PC-3 (cell line): ENCODE data around the gene SWT1. TPM values are rescaled to one million over a fixed set of nuclear protein-coding genes. Genes with fewer than 3 reads are reported as not detected.
"Not testable (repeated sequence)": the region's sequence is repeated elsewhere in the genome, so short reads cannot be mapped to it uniquely, and the experiment has no call there.

Experiments
- ATAC-seq: fragments of 200-7000 bp; cut with Tn5 transposase; 2 replicates; pipeline ENCODE4 v1.9.1; 2020; ENCODE audit warnings: mild to moderate bottlenecking, moderate library complexity
- BruUV-seq: library from RNA; stranded (reverse); fragments of 400-500 nt; replicated peaks from 2 replicates; lab custom pipeline; 2021; lab: Mats Ljungman, UMichigan
- CTCF ChIA-PET: fragments of 300-600 bp; sonication (Branson Sonifier 250); formaldehyde crosslinking; loops from one replicate; lab custom pipeline; 2022; ENCODE audit warnings: antibody characterized with exemption; lab: Charles Lee
- POLR2A ChIA-PET: fragments of 300-600 bp; sonication (Branson Sonifier 250); formaldehyde crosslinking; loops from one replicate; lab custom pipeline; 2022; ENCODE audit warnings: antibody characterized with exemption; ENCODE audit not compliant: unreplicated experiment; lab: Charles Lee
- DNase-seq: peaks from one replicate; pipeline ENCODE4 v3.0.0-alpha.2; 2015
- H2AFZ ChIP-seq: fragments of 300-600 bp; sonication (generic); 2 replicates; pipeline ENCODE4 v1.6.0; 2016; ENCODE audit warnings: antibody characterized with exemption, low read length
- H3F3A ChIP-seq: fragments of 300-600 bp; sonication (generic); one replicate; pipeline ENCODE4 v1.6.0; 2017; ENCODE audit warnings: antibody characterized with exemption, low read length, control low read depth, mild to moderate bottlenecking; ENCODE audit not compliant: unreplicated experiment
- H3K27ac ChIP-seq: fragments of 300-600 bp; sonication (generic); 2 replicates; pipeline ENCODE4 v1.5.1; 2016; ENCODE audit warnings: mild to moderate bottlenecking, low read length
- H3K27me3 ChIP-seq: fragments of 300-600 bp; sonication (generic); 2 replicates; pipeline ENCODE4 v1.6.1; 2016; ENCODE audit warnings: low read length, mixed read lengths
- H3K36me3 ChIP-seq: fragments of 300-600 bp; sonication (generic); 2 replicates; pipeline ENCODE4 v1.6.1; 2016; ENCODE audit warnings: low read depth, mixed run types, low read length, mixed read lengths
- H3K4me1 ChIP-seq: fragments of 300-600 bp; sonication (generic); 2 replicates; pipeline ENCODE4 v1.5.1; 2016; ENCODE audit warnings: low read length; ENCODE audit not compliant: insufficient read depth
- H3K4me2 ChIP-seq: fragments of 300-600 bp; sonication (generic); 2 replicates; pipeline ENCODE4 v1.6.0; 2016; ENCODE audit warnings: low read length
- H3K4me3 ChIP-seq: fragments of 300-600 bp; sonication (generic); 2 replicates; pipeline ENCODE4 v1.5.1; 2016; ENCODE audit warnings: mild to moderate bottlenecking, low read length, mixed read lengths
- H3K79me2 ChIP-seq: fragments of 300-600 bp; sonication (generic); 2 replicates; pipeline ENCODE4 v1.6.1; 2017; ENCODE audit warnings: low read length, mixed read lengths
- H3K9ac ChIP-seq: fragments of 300-600 bp; sonication (generic); 2 replicates; pipeline ENCODE4 v1.6.0; 2016; ENCODE audit warnings: mild to moderate bottlenecking, low read length
- H3K9me2 ChIP-seq: fragments of 300-600 bp; sonication (generic); replicated peaks from 2 replicates; pipeline ENCODE4 v1.6.1; 2016; ENCODE audit warnings: mixed run types, low read length, mixed read lengths
- H3K9me3 ChIP-seq: fragments of 300-600 bp; sonication (generic); 2 replicates; pipeline ENCODE4 v1.6.1; 2016; ENCODE audit warnings: low read length, mixed read lengths
- H4K20me1 ChIP-seq: fragments of 300-600 bp; sonication (generic); 2 replicates; pipeline ENCODE4 v1.6.1; 2016; ENCODE audit warnings: low read length, mixed read lengths
- CTCF ChIP-seq: fragments of 300-600 bp; sonication (generic); conservative IDR thresholded peaks from 2 replicates; pipeline ENCODE4 v1.5.1; 2017; ENCODE audit warnings: antibody characterized with exemption, low read depth, mild to moderate bottlenecking, low read length
- EZH2 ChIP-seq: fragments of 300-600 bp; sonication (generic); IDR thresholded peaks from one replicate; pipeline ENCODE4 v1.6.1; 2017; ENCODE audit warnings: antibody characterized with exemption, mild to moderate bottlenecking, low read length; ENCODE audit not compliant: unreplicated experiment
- EZH2phosphoT487 ChIP-seq: fragments of 300-600 bp; sonication (generic); IDR thresholded peaks from 2 replicates; pipeline ENCODE4 v1.6.1; 2018; ENCODE audit warnings: mild to moderate bottlenecking, antibody characterized with exemption, low read length, borderline replicate concordance
- intact Hi-C: fragments of 100-400 bp; cut with micrococcal nuclease; formaldehyde crosslinking; loops from 2 replicates; pipeline ENCODE4 v1.9.0; 2023
- total RNA-seq: library from RNA; depleted of rRNA; stranded (reverse); fragments of >200 nt; gene quantifications from 2 replicates; pipeline ENCODE4 v1.2.3, GENCODE V29; 2014

Gene SWT1
- total RNA-seq, 1 experiment from 2014 or later: 0.69 TPM

DNA sequence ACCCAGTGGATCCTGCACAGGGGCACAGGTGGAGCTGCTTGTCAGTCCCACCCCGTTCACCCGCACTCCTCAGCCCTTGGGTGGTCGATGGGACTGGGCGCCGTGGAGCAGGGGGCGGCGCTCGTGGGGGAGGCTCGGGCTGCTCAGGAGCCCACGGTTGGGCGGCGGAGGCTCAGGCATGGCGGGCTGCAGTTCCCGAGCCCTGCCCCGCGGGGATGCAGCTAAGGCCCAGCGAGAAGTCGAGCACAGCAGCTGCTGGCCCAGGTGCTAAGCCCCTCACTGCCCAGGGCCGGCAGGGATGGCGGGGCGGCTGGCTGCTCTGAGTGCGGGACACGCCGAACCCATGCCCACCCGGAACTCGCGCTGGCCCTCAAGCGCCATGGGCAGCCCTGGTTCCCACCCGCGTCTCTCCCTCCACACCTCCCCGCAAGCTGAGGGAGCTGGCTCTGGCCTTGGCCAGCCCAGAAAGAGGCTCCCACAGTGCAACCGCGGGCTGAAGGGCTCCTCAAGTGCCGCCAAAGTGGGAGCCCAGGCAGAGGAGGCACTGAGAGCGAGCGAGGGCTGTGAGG is 164.8 kb downstream of the SWT1 start:
- CTCF ChIA-PET, H3K27ac ChIP-seq, H2AFZ ChIP-seq, H4K20me1 ChIP-seq, H3K36me3 ChIP-seq, H3K79me2 ChIP-seq, H3K4me1 ChIP-seq, POLR2A ChIA-PET, H3K27me3 ChIP-seq, BruUV-seq, H3K9ac ChIP-seq, H3K9me2 ChIP-seq, H3K4me3 ChIP-seq, ATAC-seq, H3K4me2 ChIP-seq, intact Hi-C loops, DNase-seq, H3K9me3 ChIP-seq, H3F3A ChIP-seq: not testable (repeated sequence)

DNA sequence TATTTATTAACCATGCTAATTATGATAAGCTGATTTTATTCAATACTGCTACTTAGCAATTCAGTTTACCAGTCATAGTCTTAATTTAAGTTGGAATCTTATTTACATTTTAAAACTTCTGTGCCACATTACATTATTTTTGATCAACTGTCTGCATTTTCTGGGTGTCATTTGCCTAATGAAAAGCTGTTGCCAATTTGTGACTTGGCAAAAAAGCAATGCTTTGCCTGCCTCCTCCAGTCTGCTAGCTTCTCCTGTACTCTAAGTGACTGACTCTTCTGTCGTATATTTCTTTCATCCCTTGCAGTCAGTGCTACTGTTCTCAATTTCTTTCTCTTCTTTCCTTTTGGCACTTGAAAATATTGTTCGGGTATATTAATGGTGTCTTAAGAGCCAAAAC is 165.7 kb downstream of the SWT1 start:
- intact Hi-C loops: no loop called here
- H3K27me3 ChIP-seq: no peaks in the 10 kb centered on the region

GRCh38 chr1:185324118-185324517 is 167.2 kb downstream of the SWT1 start:
- TF ChIP-seq EZH2phosphoT487 (no peak), EZH2 (no peak), CTCF (no peak)
- H3K27me3 ChIP-seq: no peaks in the 10 kb centered on the region
- H3K9me3 ChIP-seq: no peaks in the 10 kb centered on the region
- DNase-seq (no peak), ATAC-seq (no peak)
- H3K9me2 ChIP-seq: no peaks in the 10 kb centered on the region
- no TSS peak for BruUV-seq
- ChIA-PET POLR2A (no interaction called here), CTCF (no interaction called here)
- no peak overlapping the region for H3K4me3 ChIP-seq
- no peaks in the 10 kb centered on the region for H3F3A ChIP-seq
- H3K4me1 ChIP-seq: no peaks in the 10 kb centered on the region
- no peak overlapping the region for H3K4me2 ChIP-seq
- intact Hi-C loops: no loop called here
- H4K20me1 ChIP-seq: no peaks in the 10 kb centered on the region
- no peaks in the 10 kb centered on the region for H3K36me3 ChIP-seq
- no peak overlapping the region for H2AFZ ChIP-seq
- H3K27ac ChIP-seq: no peak overlapping the region
- H3K9ac ChIP-seq: no peak overlapping the region
- H3K79me2 ChIP-seq: no peaks in the 10 kb centered on the region

More for the DNA sequence above, 165.7 kb downstream of the SWT1 start:
- Histone ChIP-seq H3K9ac (no peak overlapping the region), H3K4me1 (peaks cover 3% of the 10 kb centered on the region; the same call in 1 of the 2 replicates), H3K4me3 (no peak overlapping the region), H3K79me2 (no peaks in the 10 kb centered on the region), H3K9me3 (no peaks in the 10 kb centered on the region), H3K36me3 (no peaks in the 10 kb centered on the region), H4K20me1 (no peaks in the 10 kb centered on the region), H3K27ac (no peak overlapping the region), H3K4me2 (no peak overlapping the region), H2AFZ (no peak overlapping the region), H3K9me2 (no peaks in the 10 kb centered on the region), H3F3A (no peaks in the 10 kb centered on the region)
- ATAC-seq (no peak), DNase-seq (no peak)
- no TSS peak for BruUV-seq
- TF ChIP-seq EZH2phosphoT487 (no peak), EZH2 (no peak), CTCF (no peak)
- ChIA-PET POLR2A (no interaction called here), CTCF (no interaction called here)
